Stimulated activated CD8-positive, alpha-beta memory T cell treated with anti-CD3 and anti-CD28 coated beads, Interleukin-12 subunit alpha, Interleukin-12 subunit beta, amount 100 ng/mL, for 1 hour (primary cell): ENCODE data around the gene HMGA1.

Source experiments
- DNase-seq: peaks from one replicate; pipeline ENCODE4 v3.0.0-alpha.2; 2020; ENCODE audit warnings: low read depth

HMGA1 gene

GRCh38 chr6:34292954-34293353, 56.3 kb downstream of the HMGA1 start:
- no peak for DNase-seq

DNA sequence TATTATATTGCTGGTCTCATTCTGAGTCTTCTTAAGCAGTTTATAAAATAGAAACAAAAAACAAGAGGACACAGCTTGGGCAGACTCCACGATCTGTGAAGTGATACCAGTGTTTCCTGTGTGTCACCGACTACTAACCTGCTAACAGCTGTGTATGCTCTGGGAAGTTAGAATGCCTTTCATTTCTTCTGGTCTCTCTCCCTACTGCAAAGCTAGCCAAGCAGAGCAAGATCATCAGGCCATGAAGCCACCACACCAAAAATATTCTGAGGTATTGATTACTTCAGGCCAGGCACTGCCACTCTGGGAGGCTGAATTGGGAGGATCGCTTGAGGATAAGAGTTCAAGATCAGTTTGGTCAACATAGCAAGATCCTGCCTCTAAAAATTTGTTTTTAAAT, 59.0 kb downstream of the HMGA1 start:
- DNase-seq, result no peak
